ENCODE data around the gene MET.

- TF ChIP-seq CTCF (IDR thresholded peaks at IDR 0.05) (no peak), POLR2AphosphoS5 (IDR thresholded peaks at IDR 0.05) (no peak)
Measured at GRCh38 chr7:116790025-116790424, 118.0 kb downstream of the MET start.
